ENCODE results near the gene AKAP9. TPM values are rescaled to one million over a fixed set of nuclear protein-coding genes. Genes with fewer than 3 reads are reported as not detected.
A peak's percentile ranks its signal among the peaks of the same experiment; 100 is the strongest.
"Not testable (repeated sequence)": the region's sequence is repeated elsewhere in the genome, so short reads cannot be mapped to it uniquely, and the experiment has no call there.

The AKAP9 gene
- total RNA-seq, 1 donor from 2014 or later, result 35.1 TPM

DNA sequence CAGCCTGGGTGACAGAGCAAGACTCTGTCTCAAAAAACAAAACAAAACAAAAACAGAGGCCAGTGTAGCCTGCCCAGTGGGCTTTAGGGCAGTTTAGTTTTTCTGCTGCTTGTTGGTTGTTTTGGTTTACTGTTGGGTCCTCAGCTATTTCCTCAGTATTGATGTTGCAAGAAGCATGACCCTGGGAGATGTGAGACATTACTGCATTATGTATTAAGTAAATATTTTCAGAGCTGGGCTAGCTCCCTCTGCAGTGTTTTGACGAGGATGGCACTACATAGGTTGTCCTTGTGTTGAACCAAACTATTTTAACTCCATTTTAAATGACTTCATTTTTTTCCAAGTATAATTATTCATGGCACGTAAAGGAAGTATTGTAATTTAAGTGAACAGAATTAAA, 4.8 kb downstream of the AKAP9 start:
- no peaks in the 10 kb centered on the region for H3K9me3 Mint-ChIP-seq (ENCODE audit: low read depth)
- no peaks in the 10 kb centered on the region for H3K36me3 Mint-ChIP-seq (ENCODE audit: low read depth)
- H3K27ac Mint-ChIP-seq (ENCODE audit: unreplicated experiment), result peak overlapping the region; percentile 63
- H3K4me3 Mint-ChIP-seq (ENCODE audit: unreplicated experiment), result no peak overlapping the region
- H3K27me3 Mint-ChIP-seq (ENCODE audit: low read depth), result no peaks in the 10 kb centered on the region
- peaks cover 42% of the 10 kb centered on the region for H3K4me1 Mint-ChIP-seq (ENCODE audit: low read depth)
- TF ChIP-seq, protein P1, sequence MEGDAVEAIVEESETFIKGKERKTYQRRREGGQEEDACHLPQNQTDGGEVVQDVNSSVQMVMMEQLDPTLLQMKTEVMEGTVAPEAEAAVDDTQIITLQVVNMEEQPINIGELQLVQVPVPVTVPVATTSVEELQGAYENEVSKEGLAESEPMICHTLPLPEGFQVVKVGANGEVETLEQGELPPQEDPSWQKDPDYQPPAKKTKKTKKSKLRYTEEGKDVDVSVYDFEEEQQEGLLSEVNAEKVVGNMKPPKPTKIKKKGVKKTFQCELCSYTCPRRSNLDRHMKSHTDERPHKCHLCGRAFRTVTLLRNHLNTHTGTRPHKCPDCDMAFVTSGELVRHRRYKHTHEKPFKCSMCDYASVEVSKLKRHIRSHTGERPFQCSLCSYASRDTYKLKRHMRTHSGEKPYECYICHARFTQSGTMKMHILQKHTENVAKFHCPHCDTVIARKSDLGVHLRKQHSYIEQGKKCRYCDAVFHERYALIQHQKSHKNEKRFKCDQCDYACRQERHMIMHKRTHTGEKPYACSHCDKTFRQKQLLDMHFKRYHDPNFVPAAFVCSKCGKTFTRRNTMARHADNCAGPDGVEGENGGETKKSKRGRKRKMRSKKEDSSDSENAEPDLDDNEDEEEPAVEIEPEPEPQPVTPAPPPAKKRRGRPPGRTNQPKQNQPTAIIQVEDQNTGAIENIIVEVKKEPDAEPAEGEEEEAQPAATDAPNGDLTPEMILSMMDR (IDR thresholded peaks at IDR 0.05), result peak; percentile 63
- no peak for DNase-seq (ENCODE audit: low spot score)

DNA sequence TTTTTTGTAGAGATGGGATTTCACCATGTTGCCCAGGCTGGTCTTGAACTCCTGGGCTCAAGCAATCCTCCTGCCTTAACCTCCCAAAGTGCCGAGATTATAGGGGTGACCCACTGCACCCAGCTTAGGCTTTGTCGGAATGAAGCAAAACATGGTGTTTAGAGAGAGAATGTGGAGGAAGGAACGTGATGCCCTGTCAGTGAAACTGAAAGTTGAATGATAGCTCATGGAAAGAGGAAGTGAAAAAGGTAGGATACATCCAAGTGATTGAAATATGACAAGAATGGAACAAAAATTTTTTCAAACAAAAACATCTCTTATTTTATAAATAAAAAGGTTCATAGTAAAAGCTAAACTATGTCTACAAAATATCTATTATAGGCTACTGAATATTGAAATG, 5.9 kb downstream of the AKAP9 start:
- Mint-ChIP-seq H3K4me3 (ENCODE audit: unreplicated experiment) (no peak overlapping the region), H3K36me3 (ENCODE audit: low read depth) (no peaks in the 10 kb centered on the region), H3K9me3 (ENCODE audit: low read depth) (no peaks in the 10 kb centered on the region), H3K27ac (ENCODE audit: unreplicated experiment) (peak overlapping the region; percentile 73), H3K27me3 (ENCODE audit: low read depth) (no peaks in the 10 kb centered on the region), H3K4me1 (ENCODE audit: low read depth) (peaks cover 42% of the 10 kb centered on the region)
- TF ChIP-seq, protein P1 (IDR thresholded peaks at IDR 0.05), result no peak
- DNase-seq (ENCODE audit: low spot score), result no peak

DNA sequence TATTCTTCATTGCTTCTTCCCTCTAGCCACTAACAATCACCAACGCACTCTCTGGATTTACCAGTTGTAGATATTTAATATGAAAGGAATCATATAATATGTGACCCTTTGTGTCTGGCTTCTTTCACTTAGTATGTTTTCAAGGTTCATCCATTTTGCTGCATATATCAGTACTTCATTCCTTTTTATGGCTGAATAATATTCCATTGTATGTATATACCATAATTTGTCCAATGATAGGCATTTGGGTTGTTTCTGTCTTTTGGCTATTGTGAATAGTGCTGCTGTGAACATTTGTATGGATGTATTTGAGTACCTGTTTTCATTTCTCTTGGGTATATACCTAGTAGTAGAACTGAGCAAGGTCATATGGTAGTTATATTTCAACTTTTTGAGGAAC, 7.3 kb downstream of the AKAP9 start:
- DNase-seq (ENCODE audit: low spot score), result no peak
- Mint-ChIP-seq H3K27me3 (ENCODE audit: low read depth) (no peaks in the 10 kb centered on the region), H3K36me3 (ENCODE audit: low read depth) (no peaks in the 10 kb centered on the region), H3K4me1 (ENCODE audit: low read depth) (peaks cover 34% of the 10 kb centered on the region), H3K4me3 (ENCODE audit: unreplicated experiment) (no peak overlapping the region), H3K9me3 (ENCODE audit: low read depth) (no peaks in the 10 kb centered on the region), H3K27ac (ENCODE audit: unreplicated experiment) (no peak overlapping the region)
- TF ChIP-seq, protein P1 (IDR thresholded peaks at IDR 0.05), result no peak

DNA sequence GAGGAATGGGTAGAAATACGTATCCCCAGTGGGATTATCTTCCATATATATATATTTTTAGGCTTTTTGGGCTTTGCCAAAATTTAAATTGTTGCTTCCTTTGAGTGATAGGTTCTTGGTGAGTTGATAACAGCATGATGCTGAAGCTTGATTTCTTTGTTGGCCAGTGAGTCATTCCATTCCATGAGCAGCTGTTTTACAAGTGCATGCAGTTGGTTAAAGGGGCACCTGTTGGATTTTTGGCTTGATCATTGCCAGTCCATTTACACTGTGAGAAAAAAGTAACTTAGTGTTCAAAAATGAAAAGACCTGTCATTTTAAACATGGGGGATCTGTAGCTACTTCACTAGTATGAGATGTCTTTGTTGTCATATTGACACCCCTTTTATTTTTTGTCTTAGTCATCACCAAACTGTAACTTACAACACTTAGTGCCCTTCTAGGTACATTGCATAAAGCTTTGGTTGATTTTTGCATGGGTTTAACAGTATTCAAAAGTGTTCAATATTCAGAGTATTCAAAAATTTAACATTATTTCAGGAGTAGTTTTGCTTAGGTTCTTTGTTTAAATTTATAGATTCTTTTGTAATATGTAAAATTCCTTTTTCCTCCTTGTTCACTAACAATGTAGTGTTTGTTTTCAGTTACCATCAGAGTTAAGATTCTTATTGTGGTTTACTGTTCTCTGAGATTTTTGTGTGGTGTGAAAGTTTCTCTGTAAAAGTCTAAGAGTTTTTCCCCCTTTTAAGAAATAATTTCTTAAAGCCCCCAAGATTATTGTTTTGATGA, 8.8 kb downstream of the AKAP9 start:
- Mint-ChIP-seq H3K4me3 (ENCODE audit: unreplicated experiment) (no peak overlapping the region), H3K27me3 (ENCODE audit: low read depth) (no peaks in the 10 kb centered on the region), H3K27ac (ENCODE audit: unreplicated experiment) (no peak overlapping the region), H3K9me3 (ENCODE audit: low read depth) (no peaks in the 10 kb centered on the region), H3K36me3 (ENCODE audit: low read depth) (no peaks in the 10 kb centered on the region), H3K4me1 (ENCODE audit: low read depth) (peaks cover 30% of the 10 kb centered on the region)
- no peak for DNase-seq (ENCODE audit: low spot score)
- TF ChIP-seq, protein P1 (IDR thresholded peaks at IDR 0.05), result no peak

DNA sequence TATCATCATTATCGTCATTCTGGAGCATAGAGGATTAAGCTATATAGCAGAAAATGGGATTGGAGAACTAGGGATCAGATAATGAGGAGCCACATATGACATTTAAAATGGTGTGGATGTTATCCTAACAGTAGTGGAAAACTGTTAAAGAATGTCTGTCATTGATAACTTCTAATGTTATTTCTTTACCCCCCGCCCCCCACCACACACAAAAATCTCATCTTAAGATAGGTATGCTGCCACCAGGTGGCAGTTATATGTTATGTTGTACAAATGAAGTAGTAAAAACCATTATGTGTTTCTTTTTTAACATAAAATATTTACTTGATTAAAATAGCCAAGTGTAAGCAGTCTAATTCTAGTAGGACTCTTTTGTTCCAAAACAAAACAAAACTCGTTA, 13.0 kb downstream of the AKAP9 start:
- Mint-ChIP-seq H3K36me3 (ENCODE audit: low read depth) (no peaks in the 10 kb centered on the region), H3K27me3 (ENCODE audit: low read depth) (no peaks in the 10 kb centered on the region), H3K4me1 (ENCODE audit: low read depth) (peaks cover 20% of the 10 kb centered on the region), H3K27ac (ENCODE audit: unreplicated experiment) (no peak overlapping the region), H3K9me3 (ENCODE audit: low read depth) (no peaks in the 10 kb centered on the region), H3K4me3 (ENCODE audit: unreplicated experiment) (no peak overlapping the region)
- DNase-seq (ENCODE audit: low spot score), result no peak
- TF ChIP-seq, protein P1 (IDR thresholded peaks at IDR 0.05), result peak; percentile 70

DNA sequence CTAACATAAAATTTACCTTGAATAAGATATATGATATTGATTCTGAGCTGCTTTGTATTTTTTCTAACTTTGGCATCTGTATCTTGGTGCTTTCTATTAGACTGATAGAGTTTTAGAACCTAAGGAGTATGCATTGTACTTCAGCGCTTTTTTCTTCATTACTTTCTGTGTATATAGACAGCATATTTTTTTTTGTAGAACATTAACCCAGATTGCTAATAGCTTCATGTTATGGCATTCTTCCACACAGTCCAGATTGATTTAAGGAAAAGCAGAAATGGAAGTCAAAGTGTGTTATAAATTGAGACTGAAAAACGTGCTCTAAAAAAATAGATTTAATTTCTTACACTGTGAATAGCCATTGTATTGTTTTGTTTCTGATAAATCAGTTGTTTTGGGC, 15.8 kb downstream of the AKAP9 start:
- not testable (repeated sequence) for H3K27me3 Mint-ChIP-seq (ENCODE audit: low read depth); DNase-seq (ENCODE audit: low spot score); H3K36me3 Mint-ChIP-seq (ENCODE audit: low read depth); H3K27ac Mint-ChIP-seq (ENCODE audit: unreplicated experiment); H3K9me3 Mint-ChIP-seq (ENCODE audit: low read depth); H3K4me3 Mint-ChIP-seq (ENCODE audit: unreplicated experiment)
- H3K4me1 Mint-ChIP-seq (ENCODE audit: low read depth), result peaks cover 14% of the 10 kb centered on the region

Measured in chondrocyte (in vitro differentiated cells).